HUES64 (cell line): Measurements from ENCODE around the gene KMT5C.

ENCODE experiments used
- H3K27ac ChIP-seq: 2 replicates; pipeline ENCODE4 v1.7.0; 2013; ENCODE audit warnings: low read depth, low read length, inconsistent platforms
- H3K27me3 ChIP-seq: 2 replicates; pipeline ENCODE4 v1.6.1; 2013; ENCODE audit warnings: mild to moderate bottlenecking, low read length; ENCODE audit not compliant: insufficient read depth
- H3K36me3 ChIP-seq: 2 replicates; pipeline ENCODE4 v1.6.1; 2013; ENCODE audit warnings: mild to moderate bottlenecking, low read length; ENCODE audit not compliant: insufficient read depth
- H3K4me1 ChIP-seq: 2 replicates; pipeline ENCODE4 v1.6.1; 2013; ENCODE audit warnings: mild to moderate bottlenecking, low read length, moderate library complexity; ENCODE audit not compliant: insufficient read depth
- H3K4me3 ChIP-seq: 2 replicates; pipeline ENCODE4 v1.5.1; 2013; ENCODE audit warnings: mild to moderate bottlenecking, low read length, moderate library complexity
- H3K9ac ChIP-seq: 2 replicates; pipeline ENCODE4 v1.6.1; 2013; ENCODE audit warnings: mild to moderate bottlenecking, low read depth, low read length
- H3K9me3 ChIP-seq: 2 replicates; pipeline ENCODE4 v1.6.1; 2013; ENCODE audit warnings: low read depth, low read length; ENCODE audit not compliant: insufficient read depth
- WGBS: fragments of 150-250, 120-280 bp; methylation state at CpG from one replicate; pipeline ENCODE4 v1.1.7; 2013; ENCODE audit warnings: missing lambda C conversion rate; 5-methylcytosine and 5-hydroxymethylcytosine counted together

Gene KMT5C

DNA sequence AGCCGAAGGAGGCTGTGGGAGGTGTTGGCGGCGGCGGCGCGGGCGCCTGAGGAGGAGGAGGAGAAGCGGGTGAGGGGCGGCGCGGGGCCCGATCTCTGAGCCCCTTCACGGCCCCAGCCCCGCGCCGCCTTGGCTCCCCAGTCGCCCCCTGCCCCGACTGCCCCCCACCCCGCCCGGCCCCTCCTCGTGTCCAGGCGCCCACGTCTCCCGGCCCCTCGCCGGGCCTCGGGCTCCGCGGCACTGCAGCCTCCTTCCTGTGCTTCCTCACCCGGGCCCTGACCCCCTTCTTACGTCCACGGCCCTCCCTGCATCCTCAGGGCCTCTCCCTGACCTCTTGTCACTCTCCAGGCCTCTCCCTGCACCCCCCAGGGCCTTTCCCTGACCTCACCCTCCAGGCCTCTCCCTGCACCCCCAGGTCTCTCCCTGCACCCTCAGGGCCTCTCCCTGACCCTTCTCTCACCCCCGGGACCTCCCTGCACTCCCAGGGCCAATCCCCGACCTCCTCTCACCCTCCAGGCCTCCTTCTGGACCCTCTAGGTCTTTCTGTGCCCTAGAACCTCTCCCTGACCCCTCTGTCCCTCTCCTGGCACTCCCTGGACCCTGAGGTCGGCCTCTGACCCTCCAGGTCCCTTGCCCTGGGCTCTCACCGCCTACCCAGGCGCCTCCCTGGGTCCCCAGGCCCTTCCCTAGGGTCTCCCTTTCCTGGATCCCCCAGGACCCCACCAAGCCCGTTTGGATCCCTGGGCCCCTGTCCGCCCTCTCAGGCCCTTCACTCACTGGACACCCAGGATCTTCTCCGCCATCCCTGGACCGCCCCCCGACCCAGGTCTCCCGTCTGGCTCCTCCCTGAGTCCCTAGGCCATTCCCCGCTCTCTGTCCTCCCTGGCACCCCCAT is 460 bp downstream of the KMT5C start:
- Histone ChIP-seq H3K36me3 (peaks cover 21% of the 10 kb centered on the region), H3K9me3 (no peaks in the 10 kb centered on the region), H3K9ac (peak overlapping the region; percentile 63), H3K27ac (peak overlapping the region; percentile 73; the same call in 1 of the 2 replicates), H3K4me3 (peak overlapping the region; percentile 72), H3K4me1 (peaks cover 12% of the 10 kb centered on the region), H3K27me3 (no peaks in the 10 kb centered on the region)
- 3% methylated on average over 44 of the region's 44 CpGs for WGBS

GRCh38 chr19:55340784-55341147 is 1.1 kb downstream of the KMT5C start:
- peak overlapping the region; percentile 73; the same call in 1 of the 2 replicates for H3K27ac ChIP-seq
- peaks cover 12% of the 10 kb centered on the region for H3K4me1 ChIP-seq
- WGBS = under 1% methylated on average over 22 of the region's 24 CpGs
- H3K27me3 ChIP-seq = no peaks in the 10 kb centered on the region
- peak overlapping the region; percentile 63 for H3K9ac ChIP-seq
- H3K9me3 ChIP-seq = no peaks in the 10 kb centered on the region
- peaks cover 21% of the 10 kb centered on the region for H3K36me3 ChIP-seq
- peak overlapping the region; percentile 72 for H3K4me3 ChIP-seq

DNA sequence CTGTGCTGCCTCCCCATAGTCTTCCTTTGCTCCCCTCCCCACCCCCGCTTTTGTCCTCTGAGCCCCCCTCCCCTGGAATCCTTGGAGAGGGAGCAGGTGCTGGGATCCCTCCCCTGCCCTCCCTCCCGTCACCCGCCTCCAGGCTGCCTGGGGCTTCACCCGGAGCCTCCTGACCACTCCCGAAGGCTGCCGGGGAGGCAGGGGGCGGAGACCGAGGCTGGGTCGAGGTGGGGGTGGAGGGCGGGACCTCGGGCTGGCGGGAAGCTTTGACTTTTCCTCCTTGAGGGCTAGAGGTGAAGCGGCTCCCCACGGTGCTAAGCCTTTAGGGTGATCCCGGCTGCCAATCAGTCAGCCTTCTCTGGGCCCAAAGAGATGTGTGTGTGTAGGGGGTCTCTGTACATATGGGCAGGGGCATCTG is 1.5 kb downstream of the KMT5C start:
- peaks cover 21% of the 10 kb centered on the region for H3K36me3 ChIP-seq
- 4% methylated on average over 11 of the region's 15 CpGs for WGBS
- peak overlapping the region; percentile 72 for H3K4me3 ChIP-seq
- peaks cover 12% of the 10 kb centered on the region for H3K4me1 ChIP-seq
- H3K27ac ChIP-seq = peak overlapping the region; percentile 73; the same call in 1 of the 2 replicates
- no peaks in the 10 kb centered on the region for H3K27me3 ChIP-seq
- H3K9me3 ChIP-seq = no peaks in the 10 kb centered on the region
- no peak overlapping the region for H3K9ac ChIP-seq

- 82% methylated on average over 50 of the region's 50 CpGs for WGBS
- H3K9me3 ChIP-seq = no peaks in the 10 kb centered on the region
- H3K4me1 ChIP-seq = peaks cover 12% of the 10 kb centered on the region
- H3K27me3 ChIP-seq = no peaks in the 10 kb centered on the region
- H3K36me3 ChIP-seq = peaks cover 21% of the 10 kb centered on the region
- H3K9ac ChIP-seq = no peak overlapping the region
- H3K4me3 ChIP-seq = peak overlapping the region; percentile 30
- 0 out of 2 replicates have a peak overlapping the region, but pooled peaks have one; percentile 15 for H3K27ac ChIP-seq
Measured at GRCh38 chr19:55341595-55342531, 2.2 kb downstream of the KMT5C start.

GRCh38 chr19:55344444-55344843 is 4.8 kb downstream of the KMT5C start:
- Histone ChIP-seq H3K9ac (no peak overlapping the region), H3K36me3 (peaks cover 21% of the 10 kb centered on the region), H3K4me3 (no peak overlapping the region), H3K9me3 (no peaks in the 10 kb centered on the region), H3K27me3 (no peaks in the 10 kb centered on the region), H3K27ac (no peak overlapping the region), H3K4me1 (peaks cover 21% of the 10 kb centered on the region)
- WGBS = 94% methylated on average over 9 of the region's 9 CpGs

DNA sequence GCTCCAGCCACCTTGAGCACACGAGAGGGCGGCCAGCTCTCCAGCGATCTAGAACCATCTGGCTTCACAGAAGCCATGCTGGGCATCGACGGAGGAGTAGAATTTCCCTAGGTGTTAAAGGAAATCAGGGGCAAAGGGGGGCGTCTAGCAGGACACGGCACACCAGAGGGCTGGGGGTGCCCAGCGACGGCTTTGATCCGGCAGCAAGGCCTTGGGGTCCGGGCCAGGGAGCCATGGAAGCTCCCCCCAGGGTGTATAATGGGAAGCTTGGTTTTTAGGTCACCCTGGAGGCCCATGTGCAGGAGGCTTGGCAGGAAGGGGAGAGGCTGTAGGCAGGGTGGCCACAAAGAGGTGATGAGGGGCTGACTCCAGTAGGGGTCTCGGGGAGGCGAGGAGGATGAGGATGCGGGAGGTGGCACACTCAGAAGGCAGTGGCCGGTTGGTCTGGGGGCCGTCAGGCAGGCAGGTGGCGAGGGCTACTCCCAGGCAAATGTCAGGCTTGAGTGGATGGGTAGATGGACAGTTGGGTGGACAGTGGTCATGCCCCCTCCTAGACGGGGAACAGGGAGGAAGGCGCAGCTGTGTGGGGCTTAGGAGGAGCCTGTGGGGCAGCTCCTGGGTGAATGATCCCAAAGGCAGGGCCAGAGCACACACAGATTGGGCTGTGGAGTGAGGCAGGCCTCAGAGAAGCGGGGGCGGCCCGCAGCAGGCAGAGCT is 5.6 kb downstream of the KMT5C start:
- H3K9ac ChIP-seq = no peak overlapping the region
- peaks cover 24% of the 10 kb centered on the region for H3K4me1 ChIP-seq
- WGBS = 91% methylated on average over 22 of the region's 22 CpGs
- no peak overlapping the region for H3K4me3 ChIP-seq
- H3K9me3 ChIP-seq = no peaks in the 10 kb centered on the region
- H3K36me3 ChIP-seq = peaks cover 21% of the 10 kb centered on the region
- no peak overlapping the region for H3K27ac ChIP-seq
- no peaks in the 10 kb centered on the region for H3K27me3 ChIP-seq

- Histone ChIP-seq H3K4me3 (no peak overlapping the region), H3K27me3 (0 out of 2 replicates have a peak, but pooled peaks cover under 1% of the 10 kb centered on the region), H3K9me3 (no peaks in the 10 kb centered on the region), H3K36me3 (peaks cover 21% of the 10 kb centered on the region), H3K4me1 (peaks cover 28% of the 10 kb centered on the region), H3K27ac (0 out of 2 replicates have a peak overlapping the region, but pooled peaks have one; percentile 18), H3K9ac (no peak overlapping the region)
- WGBS = 93% methylated on average over 43 of the region's 43 CpGs
Measured at GRCh38 chr19:55345818-55346724, 6.4 kb downstream of the KMT5C start.

- Histone ChIP-seq H3K4me3 (no peak overlapping the region), H3K9ac (no peak overlapping the region), H3K27me3 (peaks cover 6% of the 10 kb centered on the region; the same call in 1 of the 2 replicates), H3K4me1 (peaks cover 22% of the 10 kb centered on the region), H3K36me3 (peaks cover 20% of the 10 kb centered on the region), H3K9me3 (no peaks in the 10 kb centered on the region), H3K27ac (peak overlapping the region; percentile 95; the same call in 1 of the 2 replicates)
- WGBS = 92% methylated on average over 41 of the region's 41 CpGs
Measured at GRCh38 chr19:55346725-55347441, 7.2 kb downstream of the KMT5C start.

DNA sequence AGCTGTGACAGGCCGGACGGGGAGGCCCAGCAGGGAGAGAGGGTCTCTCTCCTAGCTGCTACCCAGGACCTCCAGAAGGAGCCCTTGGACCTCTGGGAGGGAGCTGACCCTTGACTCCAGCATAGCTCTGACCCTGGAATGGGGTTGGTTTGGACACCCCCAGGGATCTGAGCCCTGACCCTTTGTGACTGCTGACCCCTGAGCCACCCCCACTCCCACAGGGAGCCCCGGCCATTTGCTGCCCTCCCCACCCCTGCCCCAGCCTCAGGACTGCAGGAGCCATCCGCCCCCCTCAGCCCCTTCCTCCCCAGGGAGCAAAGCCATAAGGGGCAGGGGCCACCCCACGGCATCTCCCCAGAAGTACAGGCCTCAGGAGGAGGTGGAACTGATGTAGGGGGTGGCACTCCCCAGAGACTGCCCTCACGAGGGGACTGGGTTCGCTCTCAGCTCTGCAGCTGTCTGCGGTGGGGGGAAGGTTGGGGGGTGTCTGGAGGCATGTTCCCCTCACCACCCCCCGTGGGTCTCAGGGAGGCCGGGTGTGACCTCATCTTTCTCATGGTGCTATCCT is 7.8 kb downstream of the KMT5C start:
- 83% methylated on average over 5 of the region's 10 CpGs for WGBS
- H3K27me3 ChIP-seq = peaks cover 13% of the 10 kb centered on the region
- H3K9me3 ChIP-seq = no peaks in the 10 kb centered on the region
- peaks cover 21% of the 10 kb centered on the region for H3K4me1 ChIP-seq
- peaks cover 14% of the 10 kb centered on the region for H3K36me3 ChIP-seq
- H3K9ac ChIP-seq = no peak overlapping the region; the same call in 1 of the 2 replicates
- H3K27ac ChIP-seq = peak overlapping the region; percentile 95; the same call in 1 of the 2 replicates
- no peak overlapping the region for H3K4me3 ChIP-seq
